Adrenal gland (tissue), 5 donors: ENCODE measurements around the gene ZNF451.

Source experiments
- CTCF ChIP-seq, 6 experiments: fragments of 450-650 bp in 4 of 6; fragments of 200-600 bp in 2 of 6; sonication (generic) in 1 of 6; IDR thresholded peaks; 1 replicate in 5 of 6; 2 replicates in 1 of 6; pipeline versions ENCODE4 v1.5.1 to v1.8.0; 2016 to 2021; ENCODE audit warnings: antibody characterized with exemption in 6 of 6, mild to moderate bottlenecking in 2 of 6, moderate library complexity in 1 of 6
- POLR2A ChIP-seq, 2 donors: fragments of 450-650 bp; IDR thresholded peaks; one replicate each; pipeline ENCODE4 v1.6.1; 2017; ENCODE audit warnings: antibody characterized with exemption in 2 of 2, mild to moderate bottlenecking in 2 of 2, moderate library complexity in 1 of 2
- donor health status: DM: no; HTN: no; CAD: no.

GRCh38 chr6:57063847-57064246 is 26.1 kb upstream of the ZNF451 start:
- no peak for TF ChIP-seq CTCF (IDR thresholded peaks at IDR 0.05)
- no peak for TF ChIP-seq POLR2A (IDR thresholded peaks at IDR 0.05)
